GM19193 (cell line): ENCODE data around the gene CTTN.

ENCODE experiments used
- POLR2A ChIP-seq: IDR thresholded peaks from 4 replicates; pipeline ENCODE4 v1.6.1; 2011; ENCODE audit not compliant: insufficient read depth, insufficient read length; ENCODE audit errors: extremely low read depth

The CTTN gene

GRCh38 chr11:70464509-70465361, 66.4 kb downstream of the CTTN start:
- no peak for TF ChIP-seq POLR2A

- TF ChIP-seq POLR2A: no peak
Measured at GRCh38 chr11:70466154-70466553, 67.8 kb downstream of the CTTN start.

- no peak for TF ChIP-seq POLR2A
Measured at GRCh38 chr11:70466596-70466995, 68.3 kb downstream of the CTTN start.

GRCh38 chr11:70467201-70468085, 69.1 kb downstream of the CTTN start:
- no peak for TF ChIP-seq POLR2A

- no peak for TF ChIP-seq POLR2A
Measured at GRCh38 chr11:70468256-70469195, 70.2 kb downstream of the CTTN start.

GRCh38 chr11:70470127-70470526, 71.8 kb downstream of the CTTN start:
- TF ChIP-seq POLR2A: no peak

- TF ChIP-seq POLR2A: no peak
Measured at GRCh38 chr11:70471254-70471653, 72.9 kb downstream of the CTTN start.

- TF ChIP-seq POLR2A: no peak
Measured at GRCh38 chr11:70472240-70472639, 73.9 kb downstream of the CTTN start.

- no peak for TF ChIP-seq POLR2A
Measured at GRCh38 chr11:70473186-70473872, 75.0 kb downstream of the CTTN start.

- no peak for TF ChIP-seq POLR2A
Measured at GRCh38 chr11:70473873-70474690, 75.8 kb downstream of the CTTN start.

- no peak for TF ChIP-seq POLR2A
Measured at GRCh38 chr11:70474710-70475109, 76.4 kb downstream of the CTTN start.

- TF ChIP-seq POLR2A: no peak
Measured at GRCh38 chr11:70476669-70477068, 78.3 kb downstream of the CTTN start.

- no peak for TF ChIP-seq POLR2A
Measured at GRCh38 chr11:70477176-70477575, 78.8 kb downstream of the CTTN start.
